PFSK-1 (cell line): ENCODE measurements around the gene CTSH.

Experiments
- FOXP2 ChIP-seq: optimal IDR thresholded peaks from 2 replicates; pipeline ENCODE3; 2011; ENCODE audit warnings: borderline replicate concordance, control low read depth, inconsistent platforms; ENCODE audit not compliant: insufficient read depth; ENCODE audit errors: extremely low read length, extremely low read depth
- POLR2AphosphoS5 ChIP-seq: IDR thresholded peaks from 2 replicates; pipeline ENCODE4 v1.6.1; 2012; ENCODE audit warnings: low read depth, mild to moderate bottlenecking, control low read depth, low read length, moderate library complexity
- REST ChIP-seq, 2 experiments: IDR thresholded peaks; 2 replicates each; pipeline versions ENCODE4 v1.6.1 to v1.8.0; 2011 to 2012; ENCODE audit warnings: low read depth in 2 of 2, low read length in 2 of 2, control low read depth in 1 of 2, inconsistent platforms in 1 of 2, mild to moderate bottlenecking in 1 of 2, moderate library complexity in 1 of 2; ENCODE audit not compliant: insufficient read depth in 1 of 2
- SIN3A ChIP-seq: IDR thresholded peaks from 2 replicates; pipeline ENCODE4 v1.6.1; 2012; ENCODE audit warnings: mild to moderate bottlenecking, low read length, moderate library complexity, borderline replicate concordance; ENCODE audit not compliant: insufficient read depth
- TAF1 ChIP-seq: IDR thresholded peaks from 2 replicates; pipeline ENCODE4 v1.6.1; 2012; ENCODE audit warnings: low read length, control low read depth, borderline replicate concordance; ENCODE audit not compliant: insufficient read depth

The CTSH gene

GRCh38 chr15:78902281-78903032, 42.4 kb downstream of the CTSH start:
- 0 out of 2 replicates have a peak, but pooled peaks have one; percentile 47 for TF ChIP-seq POLR2AphosphoS5

- TF ChIP-seq SIN3A (no peak), TAF1 (no peak)
These were observed 46.3 kb downstream of the CTSH start for GRCh38 chr15:78898540-78898939.

DNA sequence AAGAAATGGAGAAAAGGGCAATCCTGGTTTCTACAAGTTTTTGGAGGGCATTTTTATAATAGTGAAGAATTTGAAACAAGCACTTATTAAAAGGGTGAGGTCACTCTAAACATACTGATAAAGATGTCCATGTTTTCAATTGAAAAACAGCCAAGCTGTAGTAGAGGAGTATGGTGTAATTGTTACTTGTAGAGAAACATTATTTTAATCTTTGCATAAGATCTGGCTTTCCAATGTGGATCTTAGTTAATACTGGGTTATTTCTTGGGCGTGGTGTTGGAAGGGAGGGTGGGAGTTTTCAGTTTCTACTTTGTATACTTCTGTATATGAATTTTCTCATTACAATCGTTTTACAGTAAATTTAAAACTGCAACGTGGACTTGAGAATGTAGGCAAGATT, 49.4 kb downstream of the CTSH start:
- TF ChIP-seq SIN3A = no peak
- no peak for TF ChIP-seq REST (IDR thresholded peaks at IDR 0.05; ENCODE audit: insufficient read depth in 1 of 2, low read depth in 2 of 2, low read length in 2 of 2)
- TF ChIP-seq TAF1 = no peak
- TF ChIP-seq FOXP2 = no peak
- TF ChIP-seq POLR2AphosphoS5 = no peak

- TF ChIP-seq REST (IDR thresholded peaks at IDR 0.05; ENCODE audit: insufficient read depth in 1 of 2, low read depth in 2 of 2, low read length in 2 of 2) (no peak), SIN3A (no peak), TAF1 (no peak), FOXP2 (no peak), POLR2AphosphoS5 (no peak)
These were observed 51.3 kb downstream of the CTSH start for GRCh38 chr15:78893538-78893937.

DNA sequence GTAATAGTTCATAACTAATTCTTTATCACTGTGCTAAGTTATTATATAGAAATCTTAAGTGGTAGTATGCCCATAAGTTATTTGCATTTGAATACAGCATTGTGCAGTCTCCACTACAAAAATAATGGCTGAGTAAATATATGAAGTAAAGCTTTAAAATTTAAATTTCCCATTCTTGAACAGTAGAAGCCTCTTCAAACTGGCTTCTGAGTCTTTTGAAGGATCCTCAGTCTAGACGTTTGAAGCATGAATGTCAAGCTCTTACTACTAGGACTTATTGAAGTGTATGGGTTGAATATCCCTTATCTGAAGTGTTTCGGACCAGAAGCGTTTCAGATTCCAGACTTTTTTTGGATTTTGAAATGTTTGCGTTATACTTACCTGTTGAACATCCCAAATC, 55.8 kb downstream of the CTSH start:
- TF ChIP-seq SIN3A = no peak
- no peak for TF ChIP-seq POLR2AphosphoS5
- TF ChIP-seq FOXP2 = no peak
- no peak for TF ChIP-seq REST (IDR thresholded peaks at IDR 0.05; ENCODE audit: insufficient read depth in 1 of 2, low read depth in 2 of 2, low read length in 2 of 2)
- no peak for TF ChIP-seq TAF1

DNA sequence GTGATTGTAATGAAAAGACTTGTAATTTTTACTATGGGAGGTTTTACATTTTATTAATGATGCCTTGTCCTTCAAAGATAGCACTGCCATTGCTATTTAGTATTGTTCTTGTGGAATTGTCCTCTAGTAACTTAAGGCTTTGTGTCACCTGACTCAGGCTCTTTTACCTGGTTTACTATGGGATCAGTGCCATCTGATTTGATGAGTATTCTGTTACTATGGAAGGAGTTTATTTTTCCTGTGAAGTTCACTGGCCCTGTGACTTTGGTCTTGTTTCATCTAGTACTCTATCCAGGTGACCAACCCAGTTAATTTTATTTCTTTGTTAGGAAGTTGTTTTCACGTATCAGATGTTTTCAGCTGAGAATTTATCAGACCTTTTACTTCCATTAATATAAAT, 63.2 kb downstream of the CTSH start:
- TF ChIP-seq POLR2AphosphoS5 (no peak), FOXP2 (no peak), REST (IDR thresholded peaks at IDR 0.05; ENCODE audit: insufficient read depth in 1 of 2, low read depth in 2 of 2, low read length in 2 of 2) (no peak), SIN3A (no peak), TAF1 (no peak)
